GM18499 (cell line): ENCODE measurements around the gene OLFML3.

ENCODE experiments used
- ATAC-seq: cut with Tn5 transposase; IDR thresholded peaks from one replicate; pipeline ENCODE4 v1.9.1; 2021; ENCODE audit warnings: moderate number of reproducible peaks; ENCODE audit not compliant: insufficient read depth, unreplicated experiment

Gene OLFML3

DNA sequence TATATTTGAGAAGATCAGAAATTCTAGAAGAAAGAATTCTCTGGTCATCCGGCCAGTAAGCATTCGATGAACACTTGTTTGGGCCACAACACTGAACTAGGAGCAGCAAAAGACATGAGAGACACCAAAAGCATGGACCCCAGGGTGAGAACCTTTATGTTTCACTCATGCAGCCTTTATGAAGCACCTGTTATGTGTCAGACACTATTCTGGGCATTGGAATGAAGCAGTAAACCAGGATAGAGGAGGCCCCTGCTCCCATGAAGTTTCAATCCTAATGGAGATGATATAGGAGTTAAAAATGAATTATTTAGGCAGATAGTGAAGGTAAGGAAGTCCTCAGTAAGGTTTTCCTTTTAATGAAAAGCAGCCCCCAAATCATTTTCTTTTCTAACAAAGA, 43.6 kb downstream of the OLFML3 start:
- no peak for ATAC-seq

DNA sequence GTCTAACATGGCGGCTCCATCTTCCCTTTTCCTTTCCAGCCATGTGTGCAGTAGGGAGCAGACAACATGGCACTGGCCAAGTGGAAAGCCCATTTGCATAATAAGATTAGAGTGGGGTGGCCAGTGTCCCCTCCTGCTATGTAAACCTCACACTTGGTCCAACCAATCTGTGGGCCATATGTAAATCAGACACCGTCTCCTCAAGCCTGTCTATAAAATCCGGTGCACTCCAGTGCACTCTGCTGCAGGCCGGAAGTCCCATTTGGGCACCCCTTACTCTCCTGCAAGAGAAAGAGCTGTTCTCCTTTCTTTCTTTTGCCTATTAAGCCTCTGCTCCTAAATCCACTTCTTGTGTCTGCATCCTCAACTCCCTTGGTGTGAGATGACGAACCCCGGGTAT, 44.1 kb downstream of the OLFML3 start:
- no peak for ATAC-seq

DNA sequence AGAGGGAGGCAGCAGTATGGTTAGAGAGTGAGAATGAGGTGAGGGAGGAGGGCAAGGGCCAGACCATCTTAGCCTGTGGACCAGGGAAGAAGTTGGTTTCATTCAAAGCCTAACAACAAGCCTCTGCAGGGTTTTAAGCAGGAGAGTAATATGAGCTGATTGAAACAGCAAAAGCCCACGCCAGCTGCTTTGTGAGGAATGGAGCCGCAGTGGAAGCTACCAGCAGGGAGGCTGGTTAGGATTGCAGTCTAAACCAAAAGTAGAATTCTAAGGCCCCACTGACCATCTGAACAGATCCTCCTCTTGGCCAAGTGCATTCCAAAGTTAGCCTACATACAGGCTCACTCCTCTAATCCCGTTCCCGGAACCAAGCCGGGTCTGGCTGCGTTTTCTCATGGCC, 44.8 kb downstream of the OLFML3 start:
- no peak for ATAC-seq

DNA sequence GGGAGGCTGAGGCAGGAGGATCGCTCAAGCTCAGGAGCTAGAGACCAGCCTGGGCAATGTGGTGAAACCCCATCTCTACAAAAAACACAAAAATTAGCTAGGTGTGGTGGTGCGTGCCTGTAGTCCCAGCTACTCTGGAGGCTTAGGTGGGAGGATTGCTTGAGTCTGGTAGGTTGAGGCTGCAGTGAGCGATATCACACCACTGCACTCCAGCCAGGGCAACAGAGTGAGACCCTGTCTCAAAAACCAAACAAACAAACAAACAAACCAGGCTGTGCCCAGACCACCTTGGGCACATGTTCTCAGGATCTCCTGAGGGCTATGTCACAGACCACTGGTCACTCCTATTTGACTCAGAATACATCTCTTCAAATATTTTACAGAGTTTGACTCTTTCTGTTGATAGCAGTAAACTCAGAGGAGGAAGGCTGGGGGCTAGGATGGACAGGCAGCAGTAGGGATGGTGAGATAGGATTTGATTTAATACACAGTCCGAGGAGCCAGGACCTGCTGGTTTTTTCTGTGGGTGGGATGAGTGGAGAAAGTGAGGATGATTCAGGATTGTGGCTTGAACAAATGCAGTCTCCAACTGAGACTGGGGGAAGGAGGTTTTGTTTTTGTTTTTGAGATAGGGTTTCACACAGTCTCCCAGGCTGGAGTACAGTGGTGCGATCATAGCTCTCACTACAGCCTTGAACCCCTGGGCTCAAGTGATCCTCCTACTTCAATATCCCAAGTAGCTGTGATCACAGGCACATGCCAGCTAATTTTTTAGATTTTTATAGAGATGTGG, 46.5 kb downstream of the OLFML3 start:
- no peak for ATAC-seq

DNA sequence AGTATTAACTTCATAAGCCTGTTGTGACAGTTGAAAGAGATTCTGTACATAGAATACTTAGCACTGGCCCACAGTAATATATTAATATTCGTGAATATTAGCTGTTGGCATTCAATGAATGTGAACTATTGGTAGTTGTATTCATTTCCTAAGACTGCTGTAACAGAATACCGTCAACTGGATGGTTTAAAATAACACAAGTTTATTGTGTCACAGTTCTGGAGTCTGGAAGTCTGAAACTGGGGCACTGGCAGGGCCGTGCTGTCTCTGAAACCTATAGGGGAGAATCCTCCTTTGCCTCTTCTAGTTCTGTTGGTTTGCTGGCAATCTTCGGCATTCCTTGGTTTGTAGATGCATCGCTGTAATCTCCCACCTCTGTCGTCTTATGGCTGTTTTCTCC, 47.5 kb downstream of the OLFML3 start:
- no peak for ATAC-seq
